Esophagus squamous epithelium (tissue), 5 donors: Measurements from ENCODE around the gene TIMM44. TPM values are rescaled to one million over a fixed set of nuclear protein-coding genes. Genes with fewer than 3 reads are reported as not detected.

Source experiments
- DNase-seq: peaks from one replicate; lab custom pipeline; 2025; lab: John Stamatoyannopoulos, UW
- H3K27ac ChIP-seq, 4 donors: fragments of 200-600 bp; sonication (generic); one replicate each; pipeline ENCODE4 v1.5.1; 2016 to 2019; ENCODE audit warnings: mild to moderate bottlenecking in 1 of 4
- H3K27me3 ChIP-seq, 4 donors: fragments of 200-600 bp; sonication (generic); 1 replicate in 3 of 4; 2 replicates in 1 of 4; pipeline versions ENCODE4 v1.5.1 to v1.6.0; 2017 to 2021; ENCODE audit warnings: antibody characterized with exemption in 1 of 4
- H3K36me3 ChIP-seq, 3 donors: fragments of 200-600 bp; sonication (generic); one replicate each; pipeline ENCODE4 v1.5.1; 2016 to 2019
- H3K4me1 ChIP-seq, 3 donors: fragments of 200-600 bp; sonication (generic); one replicate each; pipeline ENCODE4 v1.5.1; 2017 to 2019
- H3K4me3 ChIP-seq, 4 donors: fragments of 200-600 bp; sonication (generic); 1 replicate in 3 of 4; 2 replicates in 1 of 4; pipeline ENCODE4 v1.5.1; 2016 to 2019; ENCODE audit warnings: mild to moderate bottlenecking in 2 of 4, moderate library complexity in 1 of 4
- H3K9me3 ChIP-seq, 3 donors: fragments of 200-600 bp; sonication (generic); one replicate each; pipeline ENCODE4 v1.5.1; 2016 to 2019
- CTCF ChIP-seq, 6 experiments: fragments of 450-650 bp in 4 of 6; fragments of 200-600 bp in 2 of 6; sonication (generic) in 2 of 6; IDR thresholded peaks; one replicate each; pipeline ENCODE4 v1.5.1; 2016 to 2019; ENCODE audit warnings: antibody characterized with exemption in 6 of 6, mild to moderate bottlenecking in 4 of 6, moderate library complexity in 4 of 6
- POLR2A ChIP-seq, 4 donors: fragments of 450-650 bp; IDR thresholded peaks; one replicate each; pipeline ENCODE4 v1.6.1; 2017; ENCODE audit warnings: antibody characterized with exemption in 4 of 4, mild to moderate bottlenecking in 4 of 4, moderate library complexity in 3 of 4
- WGBS, 2 donors: methylation state at CpG; one replicate each; pipeline ENCODE4 v1.1.5; 2018; 5-methylcytosine and 5-hydroxymethylcytosine counted together
- intact Hi-C: fragments of 100-400 bp; cut with DNase I; formaldehyde crosslinking; loops from one replicate; pipeline ENCODE4 v1.15.0; 2022
- total RNA-seq, 4 donors: library from RNA; depleted of rRNA; stranded (reverse); fragments of >200 nt; gene quantifications; one replicate each; pipeline ENCODE4 v1.1.0, GENCODE V29; 2016
- donor health status: DM: yes; HTN: yes; CAD: no.

The TIMM44 gene
- total RNA-seq, 4 donors from 2014 or later = 36.4 to 52.6 (median 45.5) TPM

- H3K9me3 ChIP-seq = no peaks in the 10 kb centered on the region
- no peak for TF ChIP-seq POLR2A (IDR thresholded peaks at IDR 0.05)
- no peak for TF ChIP-seq CTCF (IDR thresholded peaks at IDR 0.05)
- peaks cover 19 to 64% (median 24%) of the 10 kb centered on the region in 4 donors for H3K27me3 ChIP-seq
- DNase-seq = no peak
- no peak within 1 kb of the TSS for H3K27ac ChIP-seq
- intact Hi-C loops = no loop called here
- peaks cover 27 to 43% (median 27%) of the 10 kb centered on the region in 3 donors for H3K4me1 ChIP-seq
- 68 to 78% methylated on average over 2 to 3 of the region's 12 CpGs for WGBS, 2 donors
- H3K4me3 ChIP-seq = no peak within 1 kb of the TSS
- peaks cover 30 to 42% (median 33%) of the 10 kb centered on the region in 3 donors for H3K36me3 ChIP-seq
Observed at GRCh38 chr19:7914598-7915045, 28.8 kb downstream of the TIMM44 start, which contains the start of gene TGFBR3L. TGFBR3L (plus strand) TSS chr19:7914830.

- intact Hi-C loops = no loop called here
- Histone ChIP-seq H3K4me1 (peaks cover 22 to 42% (median 26%) of the 10 kb centered on the region in 3 donors), H3K27ac (no peak overlapping the region), H3K9me3 (no peaks in the 10 kb centered on the region), H3K27me3 (peaks cover 19 to 61% (median 24%) of the 10 kb centered on the region in 4 donors), H3K4me3 (no peak overlapping the region), H3K36me3 (peaks cover 30 to 48% (median 33%) of the 10 kb centered on the region in 3 donors)
- TF ChIP-seq CTCF (IDR thresholded peaks at IDR 0.05) (no peak), POLR2A (IDR thresholded peaks at IDR 0.05) (no peak)
- DNase-seq = no peak
- WGBS, 2 donors = 52% methylated on average over 8 of the region's 12 CpGs; no CpG with 5 or more reads in 1 of the 2 donors
Observed at GRCh38 chr19:7914099-7914498, 29.4 kb downstream of the TIMM44 start.

- Histone ChIP-seq H3K27ac (no peak overlapping the region), H3K36me3 (peaks cover 30 to 52% (median 33%) of the 10 kb centered on the region in 3 donors), H3K9me3 (no peaks in the 10 kb centered on the region), H3K27me3 (peaks cover 19 to 57% (median 24%) of the 10 kb centered on the region in 4 donors), H3K4me3 (no peak overlapping the region), H3K4me1 (peaks cover 22 to 42% (median 22%) of the 10 kb centered on the region in 3 donors)
- intact Hi-C loops = no loop called here
- WGBS, 2 donors = 82 to 87% methylated on average over 9 to 10 of the region's 10 CpGs
- no peak for DNase-seq
- TF ChIP-seq POLR2A (IDR thresholded peaks at IDR 0.05) (no peak), CTCF (IDR thresholded peaks at IDR 0.05) (no peak)
Observed at GRCh38 chr19:7913652-7914051, 29.8 kb downstream of the TIMM44 start.

- no peak for DNase-seq
- H3K36me3 ChIP-seq = peaks cover 30 to 54% (median 33%) of the 10 kb centered on the region in 3 donors
- H3K27me3 ChIP-seq = peaks cover 13 to 50% (median 24%) of the 10 kb centered on the region in 4 donors
- WGBS, 2 donors = 91 to 93% methylated on average over 27 to 33 of the region's 39 CpGs
- no peak overlapping the region for H3K27ac ChIP-seq
- intact Hi-C loops = no loop called here
- TF ChIP-seq CTCF (IDR thresholded peaks at IDR 0.05) (no peak), POLR2A (IDR thresholded peaks at IDR 0.05) (no peak)
- H3K4me3 ChIP-seq = no peak overlapping the region
- H3K4me1 ChIP-seq = peaks cover 20 to 42% (median 25%) of the 10 kb centered on the region in 3 donors
- no peaks in the 10 kb centered on the region for H3K9me3 ChIP-seq
Observed at GRCh38 chr19:7912697-7913564, 30.5 kb downstream of the TIMM44 start.
